A172 (cell line): Measurements from ENCODE around the gene SLC1A4. TPM values are rescaled to one million over a fixed set of nuclear protein-coding genes. Genes with fewer than 3 reads are reported as not detected.
"Not testable (repeated sequence)": the region's sequence is repeated elsewhere in the genome, so short reads cannot be mapped to it uniquely, and the experiment has no call there.

Source experiments
- DNase-seq: peaks from one replicate; pipeline ENCODE4 v3.0.0-alpha.2; 2015; ENCODE audit warnings: low spot score
- total RNA-seq: library from RNA; depleted of rRNA; stranded (reverse); fragments of >200 nt; shearing (Covaris generic); gene quantifications from 2 replicates; pipeline ENCODE4 v1.2.3, GENCODE V29; 2014

Gene SLC1A4
- total RNA-seq, 1 experiment from 2014 or later = 9.8 TPM

GRCh38 chr2:64963719-64964118 is 25.5 kb upstream of the SLC1A4 start:
- no peak for DNase-seq

DNA sequence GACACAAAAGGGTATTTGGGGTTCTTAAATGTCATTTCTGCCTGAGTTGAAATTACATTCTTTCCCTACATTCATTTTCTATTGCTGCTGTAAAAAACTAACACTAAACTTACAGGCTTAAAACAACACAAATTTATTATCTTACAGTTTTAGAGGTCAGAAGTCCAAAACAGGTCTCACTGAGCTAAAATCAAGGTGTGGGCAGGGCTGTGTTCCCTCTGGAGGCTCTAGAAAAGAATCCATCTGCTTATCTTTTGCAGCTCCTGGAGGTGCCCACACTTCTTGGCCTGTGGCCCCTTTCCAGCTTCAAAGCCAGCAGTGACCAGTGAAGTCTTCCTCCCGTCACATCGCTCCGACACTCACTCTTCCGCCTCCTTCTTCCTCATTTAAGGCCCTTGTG is 23.2 kb upstream of the SLC1A4 start:
- DNase-seq = no peak

- DNase-seq = no peak
Observed at GRCh38 chr2:64966839-64967238, 22.4 kb upstream of the SLC1A4 start.

GRCh38 chr2:64967601-64968000 is 21.6 kb upstream of the SLC1A4 start:
- no peak for DNase-seq

GRCh38 chr2:64969086-64969485 is 20.1 kb upstream of the SLC1A4 start:
- not testable (repeated sequence) for DNase-seq

DNA sequence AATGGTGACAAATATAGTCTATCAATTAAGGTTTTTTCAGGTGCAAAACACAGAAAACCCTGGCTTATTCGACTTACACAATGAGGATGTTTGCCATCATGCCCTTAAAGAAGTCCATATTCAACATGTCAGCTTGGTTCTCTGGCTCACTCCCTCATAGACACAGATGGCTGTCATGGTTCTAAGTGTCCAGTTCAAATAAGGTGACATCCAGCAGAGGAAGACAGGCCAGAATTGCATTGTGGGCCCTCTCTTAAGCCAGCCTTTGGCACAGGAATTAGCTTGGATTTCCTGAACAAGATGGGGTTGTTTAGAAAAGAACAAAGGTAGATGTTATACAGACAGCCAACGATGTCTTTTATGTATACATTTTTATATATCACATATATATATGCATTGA is 18.7 kb upstream of the SLC1A4 start:
- no peak for DNase-seq

GRCh38 chr2:64972426-64972825 is 16.8 kb upstream of the SLC1A4 start:
- DNase-seq = no peak

- peak; percentile 24 for DNase-seq
Observed at GRCh38 chr2:64972876-64973275, 16.3 kb upstream of the SLC1A4 start.

GRCh38 chr2:64975232-64975821 is 13.9 kb upstream of the SLC1A4 start:
- DNase-seq = peak; percentile 91

GRCh38 chr2:64976276-64976675 is 12.9 kb upstream of the SLC1A4 start:
- DNase-seq = no peak

DNA sequence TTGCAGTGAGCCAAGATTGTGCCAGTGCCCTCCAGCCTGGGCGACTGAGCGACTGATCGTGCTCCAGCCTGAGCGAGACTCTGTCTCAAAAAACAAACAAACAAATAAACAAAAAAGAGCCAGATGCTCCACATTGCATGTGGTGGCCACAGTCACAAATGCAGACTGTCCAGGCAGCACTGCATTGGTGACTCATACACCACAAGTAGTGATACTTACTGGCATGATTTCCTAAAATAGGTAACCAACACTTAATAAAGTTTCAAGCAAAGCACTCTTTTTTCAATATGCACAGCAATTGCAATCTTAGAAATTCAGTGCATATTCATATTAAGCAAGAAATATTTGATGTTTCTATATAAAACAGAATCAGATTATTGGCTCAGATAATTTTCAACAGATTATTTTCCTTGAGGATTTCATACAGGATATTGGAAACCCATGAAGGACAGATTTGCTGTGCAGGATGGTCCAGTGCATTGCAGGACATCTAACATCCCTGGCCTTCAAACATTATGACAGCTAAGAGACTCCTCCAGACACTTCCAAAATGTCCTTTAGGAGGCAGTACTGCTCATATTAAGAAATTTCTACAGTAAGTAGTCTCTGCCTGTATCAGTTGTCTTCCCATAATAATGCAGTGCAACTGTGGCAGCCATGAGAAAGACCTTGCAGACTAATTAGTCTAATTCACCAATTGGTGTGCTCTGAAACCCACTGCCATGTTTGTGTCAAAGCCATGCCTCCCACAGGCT is 10.5 kb upstream of the SLC1A4 start:
- peak; percentile 59 for DNase-seq

GRCh38 chr2:64979744-64980143 is 9.5 kb upstream of the SLC1A4 start:
- DNase-seq = no peak

- no peak for DNase-seq
Observed at GRCh38 chr2:64980183-64980582, 9.0 kb upstream of the SLC1A4 start.

DNA sequence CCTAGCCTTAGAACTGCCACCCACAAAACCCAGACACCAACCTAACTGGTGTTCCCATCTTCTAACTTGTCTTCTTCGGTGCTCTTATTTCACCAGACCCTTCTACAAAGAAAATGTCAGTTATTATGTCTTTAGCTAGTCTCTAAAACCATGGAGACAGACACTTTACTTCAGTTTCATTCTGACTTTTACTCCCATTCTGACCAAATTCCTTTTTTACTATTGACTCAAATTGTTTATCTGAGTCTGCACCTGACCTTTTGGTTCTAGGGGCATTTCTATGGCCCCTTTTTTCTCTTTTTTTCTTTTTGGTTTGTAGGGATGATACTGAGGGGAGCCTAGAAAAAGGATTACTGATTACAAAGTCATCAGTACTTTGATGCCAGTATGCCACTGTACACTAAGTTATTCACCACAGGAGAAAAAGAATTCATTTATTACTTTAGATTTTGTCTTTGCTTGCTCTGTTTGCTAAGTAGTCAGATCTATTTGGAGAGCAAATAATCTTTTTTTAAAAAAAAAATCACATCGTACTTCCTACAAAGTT is 6.8 kb upstream of the SLC1A4 start:
- no peak for DNase-seq

- DNase-seq = no peak
Observed at GRCh38 chr2:64982932-64983331, 6.3 kb upstream of the SLC1A4 start.

GRCh38 chr2:64985447-64985846 is 3.8 kb upstream of the SLC1A4 start:
- DNase-seq = no peak

- DNase-seq = no peak
Observed at GRCh38 chr2:64987001-64987955, 1.9 kb upstream of the SLC1A4 start.

- no peak for DNase-seq
Observed at GRCh38 chr2:64987956-64988419, 1.2 kb upstream of the SLC1A4 start.

- DNase-seq = peak; percentile 69
Observed at GRCh38 chr2:64988420-64989125, 626 bp upstream of the SLC1A4 start.

DNA sequence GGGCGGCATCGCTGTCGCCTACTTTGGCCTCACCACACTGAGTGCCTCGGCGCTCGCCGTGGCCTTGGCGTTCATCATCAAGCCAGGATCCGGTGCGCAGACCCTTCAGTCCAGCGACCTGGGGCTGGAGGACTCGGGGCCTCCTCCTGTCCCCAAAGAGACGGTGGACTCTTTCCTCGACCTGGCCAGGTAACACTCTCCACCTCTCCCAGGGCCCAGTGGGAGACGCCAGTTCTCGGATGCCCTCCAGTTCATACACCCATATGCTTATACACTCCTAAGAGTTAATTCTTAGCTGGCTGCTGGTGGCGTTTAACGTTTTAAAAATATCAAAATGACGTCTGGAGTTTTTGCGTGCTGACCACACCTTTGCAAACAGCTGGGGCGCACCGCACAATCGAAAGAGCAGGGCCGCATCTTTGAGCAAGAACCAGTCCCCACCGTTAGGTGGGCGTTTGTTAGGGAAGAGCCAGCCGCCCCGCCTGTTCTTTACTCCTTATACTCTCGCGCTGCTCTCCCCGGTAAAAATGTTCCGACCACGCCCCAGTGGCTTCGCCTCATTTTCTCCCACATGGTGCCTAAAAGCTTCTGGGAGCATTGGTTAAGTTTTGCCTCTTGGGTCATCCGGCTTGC is 899 bp downstream of the SLC1A4 start:
- DNase-seq = no peak

DNA sequence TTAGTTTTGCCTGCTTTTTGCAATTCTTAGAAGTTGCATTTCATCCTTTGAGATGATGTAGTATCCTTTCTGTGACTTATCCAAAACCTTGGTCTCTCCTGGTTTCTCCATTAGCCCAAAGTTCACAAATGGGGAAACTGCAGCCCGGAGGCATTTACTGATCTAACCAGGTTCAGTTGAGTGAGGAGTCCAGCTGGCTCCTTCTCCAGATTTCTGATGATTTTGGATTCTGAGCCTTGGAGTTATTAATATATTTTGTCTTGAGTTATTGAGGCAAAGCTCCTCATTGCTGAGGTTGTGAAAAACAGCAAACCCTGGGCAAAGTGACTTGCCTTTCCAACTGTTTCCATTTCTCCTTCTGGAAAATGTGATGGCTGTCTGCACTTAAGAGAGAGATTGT is 1.7 kb downstream of the SLC1A4 start:
- no peak for DNase-seq
